Right lobe of liver (tissue), 6 donors: ENCODE data around the gene ENPP6. TPM values are rescaled to one million over a fixed set of nuclear protein-coding genes. Genes with fewer than 3 reads are reported as not detected.

Source experiments
- ATAC-seq, 4 donors: fragments of 200-7000 bp; cut with Tn5 transposase; one replicate each; pipeline ENCODE4 v1.9.1; 2020; ENCODE audit warnings: mild to moderate bottlenecking in 4 of 4, moderate library complexity in 4 of 4
- DNase-seq, 3 donors: peaks; one replicate each; pipeline ENCODE4 v3.0.0-alpha.2; 2020
- H3K27ac ChIP-seq, 3 donors: fragments of 200-600 bp; one replicate each; pipeline ENCODE4 v1.8.0; 2022
- H3K27me3 ChIP-seq, 2 donors: fragments of 200-600 bp; one replicate each; pipeline ENCODE4 v1.8.0; 2022
- H3K36me3 ChIP-seq, 4 donors: fragments of 200-600 bp; sonication (generic) in 1 of 4; one replicate each; pipeline versions ENCODE4 v1.5.1 to v1.8.0; 2017 to 2022; ENCODE audit warnings: control low read depth in 1 of 4
- H3K4me1 ChIP-seq, 4 donors: fragments of 200-600 bp; sonication (generic) in 1 of 4; one replicate each; pipeline versions ENCODE4 v1.5.1 to v1.8.0; 2017 to 2022; ENCODE audit warnings: control low read depth in 1 of 4
- H3K4me3 ChIP-seq, 3 donors: fragments of 200-600 bp; one replicate each; pipeline ENCODE4 v1.8.0; 2022
- H3K9me3 ChIP-seq, 4 donors: fragments of 200-600 bp; sonication (generic) in 1 of 4; one replicate each; pipeline versions ENCODE4 v1.5.1 to v1.8.0; 2017 to 2022; ENCODE audit warnings: control low read depth in 1 of 4
- CTCF ChIP-seq, 4 donors: fragments of 200-600 bp in 3 of 4; fragments of 450-650 bp in 1 of 4; IDR thresholded peaks; one replicate each; pipeline versions ENCODE4 v1.5.1 to v1.8.0; 2016 to 2022; ENCODE audit warnings: antibody characterized with exemption in 4 of 4, mild to moderate bottlenecking in 2 of 4
- POLR2A ChIP-seq: fragments of 450-650 bp; IDR thresholded peaks from one replicate; pipeline ENCODE4 v1.6.1; 2017; ENCODE audit warnings: antibody characterized with exemption, mild to moderate bottlenecking
- WGBS: methylation state at CpG from one replicate; pipeline ENCODE4 v1.1.6; 2018; ENCODE audit warnings: low coverage, low lambda C conversion rate; ENCODE audit not compliant: insufficient coverage; ENCODE audit errors: missing lambda C conversion rate; 5-methylcytosine and 5-hydroxymethylcytosine counted together
- intact Hi-C, 2 donors: fragments of 100-400 bp; cut with DNase I; formaldehyde crosslinking; loops; one replicate each; pipeline versions ENCODE4 v1.11.2 to v1.14.1; 2022
- total RNA-seq, 6 experiments: library from RNA; depleted of rRNA in 2 of 6; stranded (reverse); fragments of >200 nt in 2 of 6; fragmentation: NEBNext Ultra II Directional in 3 of 6; extraction: Animal tissue kit (Norgen Biotek cat#: 25700) in 3 of 6; gene quantifications; one replicate each; pipeline versions ENCODE4 v1.1.0 to v1.2.4, GENCODE V29; 2016 to 2023
- donor health status: DM: no; HTN: yes; CAD: no.
- donor health status: DM: no; HTN: no; CAD: no.
- donor health status: DM: no; HTN: no; CAD: no.
- donor health status: DM: no; HTN: yes; CAD: no.
- donor health status: DM: no; HTN: yes; CAD: no.

ENPP6 gene
- total RNA-seq, 6 experiments from 2014 or later = 0.06 to 0.42 TPM; not detected in 4

DNA sequence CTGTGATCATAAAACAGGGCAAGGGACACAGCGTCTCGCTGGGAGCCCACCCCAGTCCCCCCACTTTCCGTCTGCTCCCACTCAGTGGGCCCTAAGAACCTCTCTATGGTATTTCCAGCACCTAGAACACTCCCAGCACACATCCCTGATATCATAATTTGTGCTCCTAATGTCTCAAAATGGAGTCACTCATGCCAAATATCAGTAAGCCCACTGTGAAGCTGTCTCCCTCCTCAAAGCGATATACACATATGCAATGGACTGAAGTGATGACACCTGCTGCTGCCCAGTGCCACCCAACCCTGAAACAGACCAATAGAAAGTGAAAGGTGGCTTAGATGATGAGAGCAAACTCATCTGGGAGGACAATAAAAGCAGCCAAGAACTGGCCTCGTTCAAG is 17.9 kb downstream of the ENPP6 start:
- Histone ChIP-seq H3K27ac (no peak overlapping the region), H3K36me3 (no peaks in the 10 kb centered on the region), H3K9me3 (no peaks in the 10 kb centered on the region), H3K4me1 (peaks cover 0 to 17% (median 4%) of the 10 kb centered on the region in 4 donors), H3K27me3 (no peaks in the 10 kb centered on the region), H3K4me3 (no peak overlapping the region)
- WGBS = no CpG with 5 or more reads among the region's 5 CpGs
- intact Hi-C loops = no loop called here
- DNase-seq = no peak
- TF ChIP-seq CTCF (IDR thresholded peaks at IDR 0.05) (no peak), POLR2A (no peak)
- no peak for ATAC-seq

- DNase-seq = peak in 1 of 3 donors; percentile 36
- H3K9me3 ChIP-seq = no peaks in the 10 kb centered on the region
- no peaks in the 10 kb centered on the region for H3K36me3 ChIP-seq
- 25% methylated on average over 3 of the region's 5 CpGs for WGBS
- peaks cover 0 to 21% (median 4%) of the 10 kb centered on the region in 4 donors for H3K4me1 ChIP-seq
- no peaks in the 10 kb centered on the region for H3K27me3 ChIP-seq
- no peak overlapping the region for H3K4me3 ChIP-seq
- intact Hi-C loops = no loop called here
- peak; percentile 12 to 31 (median 20) for ATAC-seq
- no peak overlapping the region for H3K27ac ChIP-seq
- TF ChIP-seq POLR2A (no peak), CTCF (IDR thresholded peaks at IDR 0.05) (no peak)
These were observed 19.5 kb downstream of the ENPP6 start for GRCh38 chr4:184198190-184198589.

- intact Hi-C loops = no loop called here
- 91% methylated on average over 2 of the region's 3 CpGs for WGBS
- H3K36me3 ChIP-seq = no peaks in the 10 kb centered on the region
- no peak for DNase-seq
- TF ChIP-seq CTCF (IDR thresholded peaks at IDR 0.05) (no peak), POLR2A (no peak)
- no peaks in the 10 kb centered on the region for H3K9me3 ChIP-seq
- no peaks in the 10 kb centered on the region for H3K27me3 ChIP-seq
- no peak overlapping the region for H3K4me3 ChIP-seq
- no peak overlapping the region for H3K27ac ChIP-seq
- ATAC-seq = no peak
- H3K4me1 ChIP-seq = peaks cover 0 to 19% (median 4%) of the 10 kb centered on the region in 4 donors
These were observed 20.1 kb downstream of the ENPP6 start for GRCh38 chr4:184197536-184198082.

- H3K9me3 ChIP-seq = no peaks in the 10 kb centered on the region
- H3K27ac ChIP-seq = no peak overlapping the region
- no peak overlapping the region for H3K4me3 ChIP-seq
- no peaks in the 10 kb centered on the region for H3K36me3 ChIP-seq
- peaks cover 0 to 13% (median 4%) of the 10 kb centered on the region in 4 donors for H3K4me1 ChIP-seq
- no peak for DNase-seq
- intact Hi-C loops = no loop called here
- WGBS = 74% methylated on average over 5 of the region's 5 CpGs
- no peak for ATAC-seq
- no peak for TF ChIP-seq POLR2A
- TF ChIP-seq CTCF (IDR thresholded peaks at IDR 0.05) = no peak
- no peaks in the 10 kb centered on the region for H3K27me3 ChIP-seq
These were observed 20.8 kb downstream of the ENPP6 start for GRCh38 chr4:184196730-184197385.
